Esophagus muscularis mucosa (tissue), 4 donors: ENCODE results near the gene AFAP1L1. TPM values are rescaled to one million over a fixed set of nuclear protein-coding genes. Genes with fewer than 3 reads are reported as not detected.

Experiments
- DNase-seq: peaks from one replicate; pipeline ENCODE4 v3.0.0-alpha.2; 2017; ENCODE audit errors: extremely low spot score
- H3K27ac ChIP-seq, 4 donors: fragments of 200-600 bp; sonication (generic); replicated peaks in 1 of 4; 1 replicate in 3 of 4; 2 replicates in 1 of 4; pipeline ENCODE4 v1.5.1; 2016 to 2019; ENCODE audit warnings: mild to moderate bottlenecking in 1 of 4
- H3K27me3 ChIP-seq, 4 donors: fragments of 200-600 bp; sonication (generic); one replicate each; pipeline versions ENCODE4 v1.5.1 to v1.6.0; 2016 to 2019
- H3K36me3 ChIP-seq, 4 donors: fragments of 200-600 bp; sonication (generic); one replicate each; pipeline ENCODE4 v1.5.1; 2016 to 2019
- H3K4me1 ChIP-seq, 4 donors: fragments of 200-600 bp; sonication (generic); one replicate each; pipeline ENCODE4 v1.5.1; 2016 to 2019
- H3K4me3 ChIP-seq, 4 donors: fragments of 200-600 bp; sonication (generic); 1 replicate in 2 of 4; 2 replicates in 2 of 4; pipeline ENCODE4 v1.5.1; 2016 to 2019; ENCODE audit warnings: mild to moderate bottlenecking in 4 of 4, moderate library complexity in 1 of 4
- H3K9me3 ChIP-seq, 4 donors: fragments of 200-600 bp; sonication (generic); 1 replicate in 3 of 4; 2 replicates in 1 of 4; pipeline ENCODE4 v1.5.1; 2016 to 2019
- CTCF ChIP-seq, 3 experiments: fragments of 200-600 bp in 2 of 3; fragments of 450-650 bp in 1 of 3; sonication (generic) in 2 of 3; IDR thresholded peaks; one replicate each; pipeline ENCODE4 v1.5.1; 2017 to 2019; ENCODE audit warnings: antibody characterized with exemption in 3 of 3, mild to moderate bottlenecking in 2 of 3, moderate library complexity in 1 of 3
- EP300 ChIP-seq: sonication (generic); formaldehyde crosslinking; IDR thresholded peaks from one replicate; pipeline ENCODE4 v1.6.1; 2017; ENCODE audit warnings: antibody characterized with exemption
- POLR2A ChIP-seq: fragments of 450-650 bp; IDR thresholded peaks from one replicate; pipeline ENCODE4 v1.6.1; 2017; ENCODE audit warnings: antibody characterized with exemption, moderate library complexity, mild to moderate bottlenecking, low read depth
- POLR2AphosphoS5 ChIP-seq, 2 donors: sonication (generic); formaldehyde crosslinking; IDR thresholded peaks; one replicate each; pipeline ENCODE4 v1.6.1; 2017; ENCODE audit warnings: antibody characterized with exemption in 2 of 2
- WGBS: methylation state at CpG from one replicate; pipeline ENCODE4 v1.1.5; 2018; 5-methylcytosine and 5-hydroxymethylcytosine counted together
- intact Hi-C: fragments of 100-400 bp; cut with DNase I; formaldehyde crosslinking; loops from one replicate; pipeline ENCODE4 v1.15.1; 2023
- total RNA-seq, 4 donors: library from RNA; depleted of rRNA; stranded (reverse); fragments of >200 nt; gene quantifications; one replicate each; pipeline versions ENCODE4 v1.1.0 to v1.2.1, GENCODE V29; 2016

The AFAP1L1 gene
- total RNA-seq, 4 donors from 2014 or later, result 10.0 to 23.8 (median 16.6) TPM

- Histone ChIP-seq H3K4me3 (no peak overlapping the region), H3K9me3 (no peaks in the 10 kb centered on the region), H3K36me3 (peaks cover 0 to 8% (median 3%) of the 10 kb centered on the region in 4 donors), H3K27ac (no peak overlapping the region), H3K27me3 (no peaks in the 10 kb centered on the region), H3K4me1 (peaks cover 7 to 64% (median 18%) of the 10 kb centered on the region in 4 donors)
- DNase-seq, result no peak
- 70% methylated on average over 9 of the region's 10 CpGs for WGBS
- TF ChIP-seq POLR2AphosphoS5 (IDR thresholded peaks at IDR 0.05) (no peak), CTCF (IDR thresholded peaks at IDR 0.05) (no peak), EP300 (no peak), POLR2A (no peak)
- intact Hi-C loops, result no loop called here
Measured at GRCh38 chr5:149294872-149295829, 23.5 kb downstream of the AFAP1L1 start.

GRCh38 chr5:149297340-149298025, 25.8 kb downstream of the AFAP1L1 start:
- WGBS, result 88% methylated on average over 4 of the region's 5 CpGs
- intact Hi-C loops, result no loop called here
- H3K36me3 ChIP-seq, result peaks cover 0 to 28% (median 13%) of the 10 kb centered on the region in 4 donors
- no peak for DNase-seq
- TF ChIP-seq CTCF (IDR thresholded peaks at IDR 0.05) (no peak), POLR2AphosphoS5 (IDR thresholded peaks at IDR 0.05) (no peak), EP300 (no peak), POLR2A (no peak)
- no peaks in the 10 kb centered on the region for H3K27me3 ChIP-seq
- H3K9me3 ChIP-seq, result no peaks in the 10 kb centered on the region
- no peak overlapping the region for H3K27ac ChIP-seq
- H3K4me3 ChIP-seq, result no peak overlapping the region
- H3K4me1 ChIP-seq, result peaks cover 7 to 58% (median 19%) of the 10 kb centered on the region in 4 donors

DNA sequence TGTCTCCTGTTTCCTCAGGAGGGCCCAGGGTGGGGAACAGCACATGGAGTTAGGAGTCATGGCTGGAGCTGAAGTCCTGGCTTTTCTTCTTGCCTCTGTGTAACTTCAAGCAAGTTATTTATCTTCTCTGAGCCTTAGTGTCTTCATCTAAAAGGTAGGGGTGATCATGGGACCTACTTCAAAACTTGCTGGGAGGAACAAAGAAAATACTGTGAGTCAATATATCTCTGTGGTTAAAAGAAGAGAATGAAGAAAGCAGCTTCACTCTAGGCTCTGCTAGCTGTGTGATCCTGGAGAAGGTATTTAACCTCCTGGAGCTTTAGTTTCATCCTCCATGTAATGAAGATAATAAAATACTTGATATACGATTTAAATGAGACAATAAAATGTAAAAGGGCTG, 26.5 kb downstream of the AFAP1L1 start:
- peaks cover 0 to 35% (median 14%) of the 10 kb centered on the region in 4 donors for H3K36me3 ChIP-seq
- no peaks in the 10 kb centered on the region for H3K9me3 ChIP-seq
- no peaks in the 10 kb centered on the region for H3K27me3 ChIP-seq
- H3K27ac ChIP-seq, result no peak overlapping the region
- TF ChIP-seq CTCF (IDR thresholded peaks at IDR 0.05), result no peak
- no peak for TF ChIP-seq POLR2A
- peaks cover 7 to 54% (median 19%) of the 10 kb centered on the region in 4 donors for H3K4me1 ChIP-seq
- 76% methylated on average over 1 of the region's 1 CpG for WGBS
- intact Hi-C loops, result no loop called here
- DNase-seq, result no peak
- no peak overlapping the region for H3K4me3 ChIP-seq

- no peak overlapping the region for H3K4me3 ChIP-seq
- H3K27me3 ChIP-seq, result no peaks in the 10 kb centered on the region
- intact Hi-C loops, result no loop called here
- H3K9me3 ChIP-seq, result no peaks in the 10 kb centered on the region
- H3K36me3 ChIP-seq, result peaks cover 0 to 41% (median 16%) of the 10 kb centered on the region in 4 donors
- H3K4me1 ChIP-seq, result peaks cover 7 to 55% (median 19%) of the 10 kb centered on the region in 4 donors
- TF ChIP-seq CTCF (IDR thresholded peaks at IDR 0.05) (no peak), POLR2AphosphoS5 (IDR thresholded peaks at IDR 0.05) (peak; percentile 50 to 51)
- WGBS, result 66% methylated on average over 5 of the region's 11 CpGs
- no peak for DNase-seq
- H3K27ac ChIP-seq, result peak overlapping the region; percentile 1 to 71 (median 38)
Measured at GRCh38 chr5:149298842-149299404, 27.3 kb downstream of the AFAP1L1 start.
